Brain microvascular endothelial cell (primary cell): ENCODE measurements around the gene TBC1D17.

ENCODE experiments used
- DNase-seq: peaks from one replicate; pipeline ENCODE4 v3.0.0-alpha.2; 2020
- H3K27ac ChIP-seq: fragments of 250-450 bp; sonication (Bioruptor Pico); 2 replicates; pipeline ENCODE4 v1.5.1; 2020; ENCODE audit warnings: mild to moderate bottlenecking, moderate library complexity
- H3K27me3 ChIP-seq: fragments of 250-450 bp; sonication (Bioruptor Pico); replicated peaks from 2 replicates; pipeline ENCODE4 v1.5.1; 2020; ENCODE audit warnings: mild to moderate bottlenecking
- H3K36me3 ChIP-seq: fragments of 250-450 bp; sonication (Bioruptor Pico); replicated peaks from 2 replicates; pipeline ENCODE4 v1.5.1; 2020; ENCODE audit warnings: mild to moderate bottlenecking
- H3K4me3 ChIP-seq: 2 replicates; pipeline ENCODE4 v1.5.1; 2011; ENCODE audit warnings: low read depth, mild to moderate bottlenecking, control low read depth, low read length, moderate library complexity
- CTCF ChIP-seq: IDR thresholded peaks from 2 replicates; pipeline ENCODE4 v1.5.1; 2011; ENCODE audit warnings: low read depth, mild to moderate bottlenecking, moderate library complexity, low read length, control low read depth, inconsistent platforms; ENCODE audit errors: missing control alignments
- in situ Hi-C: cut with HindIII; loops from 2 replicates; pipeline ENCODE4 v1.10.0; 2017; ENCODE audit warnings: low sequenced_read_pairs, low pct_ligation_motif_present

TBC1D17 gene

GRCh38 chr19:49883094-49883493 lies 5.6 kb downstream of the TBC1D17 start:
- Histone ChIP-seq H3K36me3 (peaks cover 44% of the 10 kb centered on the region), H3K4me3 (no peak overlapping the region), H3K27me3 (no peaks in the 10 kb centered on the region), H3K27ac (no peak overlapping the region)
- no peak for TF ChIP-seq CTCF
- no peak for DNase-seq
- in situ Hi-C loops: no loop called here

- Histone ChIP-seq H3K36me3 (peaks cover 46% of the 10 kb centered on the region), H3K27ac (no peak overlapping the region), H3K27me3 (no peaks in the 10 kb centered on the region), H3K4me3 (no peak overlapping the region)
- no peak for TF ChIP-seq CTCF
- in situ Hi-C loops: no loop called here
- no peak for DNase-seq
These were observed 6.6 kb downstream of the TBC1D17 start for GRCh38 chr19:49884109-49884508.

- in situ Hi-C loops: no loop called here
- no peak overlapping the region for H3K27ac ChIP-seq
- H3K36me3 ChIP-seq: peaks cover 45% of the 10 kb centered on the region
These were observed 7.3 kb downstream of the TBC1D17 start for GRCh38 chr19:49884760-49885159.

GRCh38 chr19:49887037-49887664 lies 9.6 kb downstream of the TBC1D17 start:
- in situ Hi-C loops: no loop called here
- DNase-seq: no peak
- TF ChIP-seq CTCF: no peak
- peaks cover 29% of the 10 kb centered on the region for H3K36me3 ChIP-seq
- H3K4me3 ChIP-seq: no peak overlapping the region
- H3K27ac ChIP-seq: no peak overlapping the region
- no peaks in the 10 kb centered on the region for H3K27me3 ChIP-seq

More at GRCh38 chr19:49884760-49885159, 7.3 kb downstream of the TBC1D17 start:
- Histone ChIP-seq H3K27me3 (no peaks in the 10 kb centered on the region), H3K4me3 (no peak overlapping the region)
- TF ChIP-seq CTCF: no peak
- no peak for DNase-seq

GRCh38 chr19:49887665-49888509 lies 10.4 kb downstream of the TBC1D17 start:
- DNase-seq: no peak
- Histone ChIP-seq H3K27ac (no peak overlapping the region), H3K4me3 (no peak overlapping the region), H3K27me3 (no peaks in the 10 kb centered on the region), H3K36me3 (peaks cover 22% of the 10 kb centered on the region)
- in situ Hi-C loops: no loop called here
- no peak for TF ChIP-seq CTCF
